Activated CD8-positive, alpha-beta memory T cell treated with anti-CD3 and anti-CD28 coated beads for 36 hours (primary cell): ENCODE measurements around the gene CBY3. TPM values are rescaled to one million over a fixed set of nuclear protein-coding genes. Genes with fewer than 3 reads are reported as not detected.
"Not testable (repeated sequence)": the region's sequence is repeated elsewhere in the genome, so short reads cannot be mapped to it uniquely, and the experiment has no call there.

Experiments
- CTCF ChIA-PET: fragments of 350-600 bp; sonication (Branson Sonifier 250); formaldehyde crosslinking; loops from one replicate; lab custom pipeline; 2021; ENCODE audit warnings: antibody characterized with exemption; lab: Charles Lee
- POLR2A ChIA-PET: fragments of 350-600 bp; sonication (Branson Sonifier 250); formaldehyde crosslinking; loops from one replicate; lab custom pipeline; 2021; ENCODE audit warnings: antibody characterized with exemption; lab: Charles Lee
- total RNA-seq, 2 experiments: library from RNA; stranded (reverse); gene quantifications; one replicate each; pipeline ENCODE4 v1.2.3, GENCODE V29; 2021

The CBY3 gene
- total RNA-seq, 2 experiments from 2014 or later, result 0.55 to 0.96 TPM

- CTCF ChIA-PET, POLR2A ChIA-PET: not testable (repeated sequence)
Measured at GRCh38 chr5:179634370-179635172, 46.3 kb downstream of the CBY3 start.

GRCh38 chr5:179633501-179634369 is 47.1 kb downstream of the CBY3 start:
- POLR2A ChIA-PET, result interaction anchor here (1.3 kb wide), 1 partner anchor 10 kb away, joined by 4 read pairs; the partner anchor contains the start of gene HNRNPH1
- CTCF ChIA-PET, result interaction anchor here (1.4 kb wide), 1 partner anchor 10 kb away, joined by 4 read pairs; the partner anchor contains the start of gene HNRNPH1

Other genes with a start within 250 kb of the CBY3 start
- 10 to 100 TPM; 35.0 to 36.9 TPM for gene RUFY1, start 130.5 kb downstream of the CBY3 start, total RNA-seq
- 100 to 1,000 TPM; 902 to 926 TPM for gene HNRNPH1, start 57.4 kb downstream of the CBY3 start, total RNA-seq
- gene CANX, start 17.9 kb upstream of the CBY3 start, total RNA-seq, result 100 to 1,000 TPM; 559 to 632 TPM
- 10 to 100 TPM; 28.6 to 29.5 TPM for gene MAML1, start 51.8 kb upstream of the CBY3 start, total RNA-seq
- gene LTC4S, start 113.0 kb upstream of the CBY3 start, total RNA-seq, result under 1 TPM; 0.55 to 0.65 TPM
- gene MGAT4B, start 125.8 kb upstream of the CBY3 start, total RNA-seq, result 10 to 100 TPM; 94.7 to 99.9 TPM
- gene SQSTM1, start 139.9 kb upstream of the CBY3 start, total RNA-seq, result 100 to 1,000 TPM; 132 to 135 TPM
- 10 to 100 TPM; 17.7 to 21.2 TPM for gene MRNIP, start 177.8 kb upstream of the CBY3 start, total RNA-seq
- gene TBC1D9B, start 226.9 kb upstream of the CBY3 start, total RNA-seq, result 10 to 100 TPM; 94.2 to 98.1 TPM